ENCODE measurements around the gene TMEFF2.

TMEFF2 gene

GRCh38 chr2:192186806-192187205 lies 7.9 kb downstream of the TMEFF2 start:
- no peak for DNase-seq (ENCODE audit: extremely low read depth in 1 of 2, low read depth in 1 of 2)

DNA sequence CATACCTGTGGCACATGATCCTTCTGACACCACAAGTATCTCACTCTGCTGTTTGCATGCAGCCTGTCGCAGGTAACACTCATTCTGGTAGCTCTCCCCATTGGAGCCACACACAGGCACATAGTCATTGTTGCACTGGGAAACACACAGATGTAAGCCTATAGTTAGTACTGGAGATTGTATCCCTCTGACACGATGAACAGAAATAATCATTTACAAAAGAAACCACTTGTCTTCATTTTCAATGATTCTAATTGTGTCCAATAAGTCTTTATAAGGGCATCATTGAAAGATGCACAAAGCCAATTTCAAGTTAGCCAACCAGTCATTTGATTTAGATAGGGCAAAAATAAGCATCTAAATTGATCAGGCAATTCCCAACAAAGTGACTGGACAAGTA lies 10.4 kb downstream of the TMEFF2 start:
- DNase-seq (ENCODE audit: extremely low read depth in 1 of 2, low read depth in 1 of 2), result no peak

DNA sequence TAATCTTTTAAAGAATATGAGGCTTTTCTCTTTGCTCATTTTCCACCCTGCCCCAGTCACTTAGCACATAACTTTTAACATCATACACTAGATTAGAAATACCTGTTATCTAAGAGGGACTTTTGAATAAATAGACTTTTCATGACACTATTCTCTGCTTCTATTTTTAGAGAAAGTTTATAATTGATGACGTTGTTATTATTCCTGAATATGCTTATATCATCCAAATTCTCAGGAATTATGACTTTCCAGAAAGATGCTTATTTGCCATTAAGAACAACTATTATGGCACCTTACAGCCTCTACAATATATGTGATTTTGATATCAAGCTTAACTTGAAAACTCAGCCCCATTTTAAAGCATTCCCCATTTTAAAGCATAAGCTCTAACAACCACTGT lies 11.4 kb downstream of the TMEFF2 start:
- DNase-seq (ENCODE audit: extremely low read depth in 1 of 2, low read depth in 1 of 2), result no peak

DNA sequence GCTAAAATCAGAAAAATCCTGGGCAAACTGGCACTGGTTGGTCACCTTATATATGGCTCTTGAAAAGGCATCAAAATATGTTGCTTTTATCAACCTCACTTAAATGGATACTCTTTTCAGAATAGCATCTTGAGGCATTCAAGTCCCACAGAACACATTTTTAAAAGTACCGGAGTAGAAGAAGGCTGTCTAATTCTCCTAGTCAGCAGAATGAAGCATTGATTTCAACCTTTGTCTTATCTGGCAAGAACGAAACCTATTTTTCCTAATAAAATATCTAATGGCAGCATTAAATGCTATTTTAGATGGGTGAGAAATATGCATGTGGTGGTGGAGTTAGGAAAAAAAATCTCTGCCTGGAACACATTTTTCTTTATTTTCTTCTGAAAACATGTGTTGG lies 27.8 kb downstream of the TMEFF2 start:
- no peak for DNase-seq (ENCODE audit: extremely low read depth in 1 of 2, low read depth in 1 of 2)

- DNase-seq (ENCODE audit: extremely low read depth in 1 of 2, low read depth in 1 of 2), result no peak
Measured at GRCh38 chr2:192165842-192166241, 28.9 kb downstream of the TMEFF2 start.

- DNase-seq (ENCODE audit: extremely low read depth in 1 of 2, low read depth in 1 of 2), result peak; percentile 12 to 32
Measured at GRCh38 chr2:192162392-192163042, 32.2 kb downstream of the TMEFF2 start.

DNA sequence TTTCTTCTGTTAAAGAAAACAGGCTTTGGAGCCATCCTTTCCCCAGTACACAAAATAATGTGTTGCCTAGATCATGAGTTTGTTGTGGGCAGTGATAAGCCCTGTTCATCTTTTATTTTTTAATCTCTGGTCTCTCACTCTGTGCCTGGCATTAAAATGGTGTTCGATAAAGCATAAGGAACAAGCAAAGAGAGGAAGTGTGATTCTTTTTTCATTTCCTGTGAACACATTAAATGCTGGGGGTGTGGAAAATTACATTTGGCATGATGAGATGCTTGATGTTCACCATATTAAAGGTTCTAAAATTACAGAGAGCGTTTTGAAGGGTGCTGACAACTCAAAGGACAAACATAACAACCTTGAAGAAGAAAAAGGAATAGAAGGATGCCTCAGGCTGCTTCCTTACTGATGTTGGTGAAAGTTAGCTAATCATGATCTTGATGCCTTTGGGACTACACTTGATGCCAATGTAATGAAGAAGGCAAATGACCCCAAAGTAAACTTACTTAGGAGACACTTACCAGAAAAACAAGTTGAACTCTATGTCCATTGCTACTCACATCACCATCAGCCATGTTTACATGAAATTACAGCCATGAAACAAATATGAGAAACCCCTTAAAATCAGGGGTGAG lies 33.0 kb downstream of the TMEFF2 start:
- no peak for DNase-seq (ENCODE audit: extremely low read depth in 1 of 2, low read depth in 1 of 2)

- DNase-seq (ENCODE audit: extremely low read depth in 1 of 2, low read depth in 1 of 2), result no peak
Measured at GRCh38 chr2:192159736-192160135, 35.0 kb downstream of the TMEFF2 start.

DNA sequence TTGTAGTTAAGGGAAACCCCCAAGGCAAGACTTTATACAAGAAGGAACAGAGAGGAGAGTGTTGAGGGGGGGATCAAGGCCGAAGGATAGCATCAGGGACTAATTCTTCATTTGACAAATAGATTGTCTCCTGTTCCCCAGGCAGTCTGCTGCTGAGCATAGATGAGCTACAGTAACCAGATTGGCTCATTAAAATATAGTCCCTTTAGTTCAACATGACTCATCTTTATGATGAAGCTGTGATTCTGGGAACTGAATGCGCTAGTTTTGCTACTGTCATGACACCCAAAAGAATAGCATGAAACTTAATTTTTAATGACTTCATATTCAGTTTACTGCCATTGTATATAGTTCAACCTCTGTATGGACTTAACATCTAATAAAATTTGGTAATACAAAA lies 35.5 kb downstream of the TMEFF2 start:
- no peak for DNase-seq (ENCODE audit: extremely low read depth in 1 of 2, low read depth in 1 of 2)

DNA sequence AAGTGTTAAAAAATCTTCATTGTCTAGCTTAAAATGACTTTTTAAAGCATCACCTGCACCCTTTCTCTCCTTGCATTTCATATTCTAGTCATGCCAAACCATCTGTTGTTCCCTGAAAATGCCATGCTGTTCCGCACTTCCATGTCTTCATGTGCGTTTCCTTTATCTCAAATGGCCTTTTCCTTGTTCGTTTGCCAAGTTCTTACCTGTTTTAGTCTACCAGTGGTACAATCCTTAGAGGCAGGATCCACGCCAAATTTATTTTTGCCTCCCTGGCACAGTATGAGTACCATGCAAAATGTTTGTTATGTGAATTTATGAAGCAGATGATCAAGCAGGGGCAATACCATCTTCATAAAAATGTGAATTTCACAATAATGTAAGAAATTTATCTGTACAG lies 37.0 kb downstream of the TMEFF2 start:
- DNase-seq (ENCODE audit: extremely low read depth in 1 of 2, low read depth in 1 of 2), result no peak

- DNase-seq (ENCODE audit: extremely low read depth in 1 of 2, low read depth in 1 of 2), result no peak
Measured at GRCh38 chr2:192155511-192156118, 39.1 kb downstream of the TMEFF2 start.

- no peak for DNase-seq (ENCODE audit: extremely low read depth in 1 of 2, low read depth in 1 of 2)
Measured at GRCh38 chr2:192153561-192153960, 41.2 kb downstream of the TMEFF2 start.

DNA sequence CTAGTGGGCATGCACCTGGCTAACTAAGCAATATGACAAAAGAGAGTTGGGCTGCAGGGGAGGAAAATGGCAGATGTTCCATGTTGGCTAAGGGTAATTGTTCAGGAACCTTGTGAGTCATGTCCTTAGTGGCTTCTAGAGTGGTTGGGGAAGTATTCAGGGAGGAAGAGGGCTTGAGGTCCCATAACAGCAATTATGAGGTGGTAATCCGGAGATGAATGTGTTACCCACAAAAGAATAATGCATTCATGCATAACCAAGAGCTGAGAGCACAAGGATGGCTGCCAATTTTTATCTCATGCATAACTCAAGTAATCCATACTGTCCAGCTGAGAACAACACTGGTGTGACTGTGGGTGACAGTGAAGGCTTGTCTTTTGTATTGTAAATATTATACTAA lies 42.9 kb downstream of the TMEFF2 start:
- no peak for DNase-seq (ENCODE audit: extremely low read depth in 1 of 2, low read depth in 1 of 2)

GRCh38 chr2:192150166-192150565 lies 44.6 kb downstream of the TMEFF2 start:
- DNase-seq (ENCODE audit: extremely low read depth in 1 of 2, low read depth in 1 of 2), result no peak

- no peak for DNase-seq (ENCODE audit: extremely low read depth in 1 of 2, low read depth in 1 of 2)
Measured at GRCh38 chr2:192148620-192149321, 46.0 kb downstream of the TMEFF2 start.

DNA sequence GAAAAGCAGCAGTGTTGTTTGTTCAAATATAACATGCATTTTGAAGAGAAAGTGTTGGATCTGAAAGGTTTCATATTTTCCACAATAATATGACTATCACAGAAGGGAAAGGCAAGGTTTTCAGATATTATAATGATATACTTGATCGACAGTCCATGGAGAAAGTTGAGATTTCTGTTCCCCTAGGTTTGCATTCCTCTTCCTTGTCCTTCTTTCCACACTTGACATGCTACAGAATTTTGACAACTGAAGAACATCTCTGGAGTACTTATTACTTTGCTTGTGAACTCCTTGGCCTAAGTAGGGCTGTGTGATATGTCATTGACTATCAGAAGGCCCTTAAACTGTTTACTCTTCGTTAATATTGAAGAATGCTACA lies 46.5 kb downstream of the TMEFF2 start:
- DNase-seq (ENCODE audit: extremely low read depth in 1 of 2, low read depth in 1 of 2), result no peak

DNA sequence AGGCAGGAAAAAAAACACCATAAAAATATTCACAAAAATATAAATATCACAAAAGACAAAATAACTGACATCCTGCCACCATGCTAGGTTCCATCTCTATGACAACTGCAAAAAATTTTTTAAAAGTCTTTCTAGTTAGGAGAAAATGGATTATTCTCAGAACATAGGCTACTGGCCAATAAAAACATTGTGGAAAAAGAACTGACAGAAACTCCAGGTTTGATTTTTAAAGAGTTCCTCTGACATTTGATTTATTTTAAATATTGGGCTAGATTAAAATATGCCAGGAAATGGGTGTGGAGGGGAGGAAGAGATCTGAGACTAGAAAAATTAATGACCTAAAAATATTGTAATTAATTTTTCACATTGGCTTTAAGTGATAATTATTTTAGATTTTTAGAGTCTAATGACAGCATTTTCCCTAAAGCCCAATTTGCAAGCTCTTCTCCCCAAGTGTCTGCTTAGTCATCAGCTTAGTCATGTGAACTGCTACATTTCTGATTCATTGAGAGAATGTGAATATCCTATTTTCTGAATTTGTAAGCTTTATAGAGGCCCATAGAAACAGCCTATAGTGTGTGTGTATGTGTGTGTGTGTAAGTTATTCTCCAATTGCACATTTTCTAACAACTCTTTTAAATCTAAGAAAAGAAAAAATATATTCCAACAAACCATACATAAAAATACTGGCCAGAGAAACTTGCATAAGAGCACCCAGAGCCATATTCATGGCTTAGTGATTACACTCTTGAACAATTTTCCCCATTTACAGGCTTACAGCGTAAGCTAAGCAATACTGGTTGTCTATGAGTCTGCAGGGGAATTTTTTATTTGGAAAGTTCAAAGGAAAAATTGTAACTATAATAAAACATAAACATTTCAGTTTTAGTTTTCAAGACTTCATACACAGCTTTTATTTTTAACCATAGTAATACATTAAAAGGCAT lies 48.4 kb downstream of the TMEFF2 start:
- no peak for DNase-seq (ENCODE audit: extremely low read depth in 1 of 2, low read depth in 1 of 2)

- DNase-seq (ENCODE audit: extremely low read depth in 1 of 2, low read depth in 1 of 2), result no peak
Measured at GRCh38 chr2:192145496-192145895, 49.2 kb downstream of the TMEFF2 start.

GRCh38 chr2:192140236-192140839 lies 54.4 kb downstream of the TMEFF2 start:
- no peak for DNase-seq (ENCODE audit: extremely low read depth in 1 of 2, low read depth in 1 of 2)

- no peak for DNase-seq (ENCODE audit: extremely low read depth in 1 of 2, low read depth in 1 of 2)
Measured at GRCh38 chr2:192139813-192140212, 54.9 kb downstream of the TMEFF2 start.
